D341Med (cell line): ENCODE measurements around the gene LRRC27.
"Not testable (repeated sequence)": the region's sequence is repeated elsewhere in the genome, so short reads cannot be mapped to it uniquely, and the experiment has no call there.

Experiments
- DNase-seq: peaks from one replicate; pipeline ENCODE4 v3.0.0; 2012; ENCODE audit warnings: low spot score

Gene LRRC27

DNA sequence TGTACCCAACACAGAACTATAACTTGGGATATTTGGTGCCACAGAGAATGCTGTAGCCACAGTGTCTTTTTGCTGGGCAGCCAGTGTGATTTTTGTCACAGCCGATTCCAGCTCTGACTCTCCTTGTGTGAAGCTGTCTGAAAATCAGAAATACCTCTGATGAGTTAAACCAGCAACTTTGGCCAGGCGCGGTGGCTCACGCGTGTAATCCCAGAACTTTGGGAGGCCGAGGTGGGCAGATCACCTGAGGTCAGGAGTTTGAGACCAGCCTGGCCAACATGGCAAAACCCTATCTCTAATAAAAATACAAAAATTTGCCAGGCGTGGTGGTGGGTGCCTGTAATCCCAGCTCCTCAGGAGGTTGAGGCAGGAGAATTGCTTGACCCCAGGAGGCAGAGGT is 5.9 kb downstream of the LRRC27 start:
- DNase-seq, result not testable (repeated sequence)

DNA sequence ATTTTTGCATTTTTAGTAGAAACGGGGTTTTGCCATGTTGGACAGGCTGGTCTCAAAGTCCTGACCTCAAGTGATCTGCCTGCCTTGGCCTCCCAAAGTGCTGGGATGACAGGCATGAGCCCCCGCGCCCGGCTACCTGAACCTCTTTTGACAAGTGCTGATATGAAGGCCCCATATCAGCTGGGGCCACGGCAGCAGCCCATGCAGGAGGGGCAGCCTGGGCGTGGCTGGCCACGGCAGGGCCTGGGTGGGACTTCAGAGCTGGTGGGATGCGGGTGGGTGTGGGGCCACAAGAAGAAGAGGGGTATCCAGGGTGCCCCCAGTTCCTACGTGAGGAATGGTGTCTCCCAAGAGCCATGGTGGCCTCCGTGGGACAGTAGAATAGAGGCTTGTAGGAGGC is 6.9 kb downstream of the LRRC27 start:
- no peak for DNase-seq

- DNase-seq, result no peak
These were observed 7.3 kb downstream of the LRRC27 start for GRCh38 chr10:132339276-132339675.

DNA sequence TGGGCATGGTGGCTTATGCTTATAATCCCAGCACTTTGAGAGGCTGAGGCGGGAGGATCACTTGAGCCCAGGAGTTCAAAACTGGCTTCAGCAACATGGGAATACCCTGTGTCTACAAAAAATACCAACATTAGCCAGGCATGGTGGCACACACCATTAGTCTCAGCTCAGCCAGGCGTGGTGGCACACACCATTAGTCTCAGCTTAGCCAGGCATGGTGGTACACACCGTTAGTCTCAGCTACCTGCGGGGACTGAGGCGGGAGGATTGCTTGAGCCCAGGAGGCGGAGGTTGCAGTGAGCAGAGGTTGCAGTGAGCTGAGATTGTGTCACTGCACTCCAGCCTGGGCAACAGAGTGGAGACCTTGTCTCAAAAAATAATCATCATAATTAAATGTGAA is 9.0 kb downstream of the LRRC27 start:
- no peak for DNase-seq

DNA sequence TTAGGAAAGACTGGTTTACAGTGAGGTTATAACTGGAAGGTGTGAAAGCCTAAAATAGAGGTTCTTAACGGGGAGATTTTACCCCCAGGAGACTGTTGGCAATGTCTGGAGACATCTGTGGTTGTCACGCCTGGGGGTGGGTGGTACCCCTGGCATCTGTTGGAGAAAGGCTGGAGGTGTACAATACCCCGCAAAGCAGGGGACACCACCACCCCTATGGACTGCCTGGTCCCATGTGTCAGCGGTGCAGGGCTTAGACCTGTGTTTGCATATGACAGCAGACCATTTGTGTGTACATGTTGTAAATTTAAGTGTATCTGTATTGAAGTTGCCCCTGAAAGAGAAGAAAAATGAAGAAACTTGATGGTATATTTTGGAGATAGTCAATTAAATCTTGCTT is 9.8 kb downstream of the LRRC27 start:
- no peak for DNase-seq

DNA sequence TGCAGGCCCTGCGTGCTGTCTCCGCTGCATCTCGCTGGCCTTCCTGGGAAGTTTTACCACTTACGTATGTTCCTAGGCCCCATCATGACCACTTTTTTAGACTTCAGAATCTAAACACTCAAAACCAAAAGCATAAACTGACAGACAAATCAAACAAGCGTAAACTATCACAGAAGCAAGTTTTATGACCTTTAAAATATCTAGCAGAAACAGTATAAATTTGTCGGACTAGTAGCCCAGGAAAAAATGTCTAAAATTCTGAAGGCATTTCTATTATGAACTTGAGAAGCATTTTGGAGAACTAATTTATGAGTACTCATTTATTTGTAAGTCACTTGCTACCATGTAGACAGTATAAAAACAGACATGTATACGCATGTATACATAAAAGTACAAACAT is 10.6 kb downstream of the LRRC27 start:
- no peak for DNase-seq

- no peak for DNase-seq
These were observed 12.4 kb downstream of the LRRC27 start for GRCh38 chr10:132344386-132344785.

DNA sequence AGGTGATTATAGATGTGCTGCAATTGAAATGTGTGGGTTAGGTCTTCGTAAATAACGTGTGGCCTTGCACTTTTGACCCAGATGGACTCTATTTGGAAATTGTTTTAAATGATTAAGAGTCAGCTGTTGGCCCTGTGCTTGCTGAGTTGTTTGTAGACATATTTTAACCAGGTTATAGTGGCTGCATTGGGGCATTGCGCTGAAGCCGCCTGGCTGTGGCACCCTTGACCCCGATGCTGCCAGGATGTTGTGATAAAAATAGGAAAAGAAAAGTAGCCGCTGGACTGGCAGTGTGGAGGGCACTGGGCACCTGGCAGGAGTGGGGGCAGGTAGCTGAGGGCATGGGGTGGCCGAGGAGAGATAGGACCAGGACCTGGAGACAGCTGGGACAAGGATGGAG is 13.4 kb downstream of the LRRC27 start:
- no peak for DNase-seq

DNA sequence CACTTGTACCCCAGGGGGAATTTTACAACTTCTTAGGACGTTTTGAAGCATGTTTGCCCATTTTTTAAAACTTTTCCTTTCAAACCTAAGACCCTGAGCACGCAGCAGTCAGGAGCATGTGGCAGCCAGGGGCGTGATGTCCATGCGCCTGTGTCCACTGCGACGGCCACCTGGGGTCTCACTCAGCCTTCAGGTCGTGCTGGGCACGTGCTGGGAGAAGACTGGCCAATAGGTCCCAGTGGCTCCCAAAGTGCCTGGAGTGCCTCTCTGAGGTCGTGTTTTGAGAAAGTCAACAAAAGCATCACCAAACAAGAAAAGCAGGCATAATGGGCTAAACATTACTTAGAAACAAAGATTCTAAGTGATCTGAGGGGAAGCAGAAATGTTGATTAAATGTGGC is 14.8 kb downstream of the LRRC27 start:
- no peak for DNase-seq

DNA sequence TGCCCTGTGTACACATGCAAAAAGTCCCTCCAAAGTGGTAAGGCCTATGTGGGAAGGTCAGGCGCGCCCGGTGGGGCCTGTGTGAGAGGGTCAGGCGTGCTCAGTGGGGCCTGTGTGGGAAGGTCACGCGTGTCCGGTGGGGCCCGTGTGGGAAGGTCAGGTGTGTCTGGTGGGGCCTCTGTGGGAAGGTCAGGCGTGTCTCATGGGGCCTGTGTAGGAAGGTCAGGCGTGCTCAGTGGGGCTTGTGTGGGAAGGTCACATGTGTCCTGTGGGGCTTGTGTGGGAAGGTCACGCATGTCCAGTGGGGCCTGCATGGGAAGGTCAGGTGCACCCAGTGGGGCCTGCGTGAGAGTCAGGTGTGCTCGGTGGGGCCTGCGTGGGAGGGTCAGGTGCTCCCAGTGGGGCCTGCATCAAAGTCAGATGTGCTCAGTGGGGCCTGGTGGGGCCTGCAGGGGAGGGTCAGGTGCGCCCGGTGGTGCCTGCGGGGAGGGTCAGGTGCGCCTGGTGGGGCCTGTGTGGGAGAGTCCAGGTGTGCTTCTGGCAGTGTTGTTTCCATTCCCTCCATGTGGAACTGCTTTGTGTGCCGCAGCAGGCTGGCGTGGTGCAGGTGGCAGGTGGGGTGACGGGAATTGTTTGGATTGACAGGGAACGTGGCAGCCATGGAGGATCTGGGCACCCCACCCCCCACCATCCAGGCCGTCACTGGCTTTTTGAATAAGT is 15.4 kb downstream of the LRRC27 start:
- no peak for DNase-seq

GRCh38 chr10:132347931-132348267 is 15.9 kb downstream of the LRRC27 start:
- DNase-seq, result no peak

DNA sequence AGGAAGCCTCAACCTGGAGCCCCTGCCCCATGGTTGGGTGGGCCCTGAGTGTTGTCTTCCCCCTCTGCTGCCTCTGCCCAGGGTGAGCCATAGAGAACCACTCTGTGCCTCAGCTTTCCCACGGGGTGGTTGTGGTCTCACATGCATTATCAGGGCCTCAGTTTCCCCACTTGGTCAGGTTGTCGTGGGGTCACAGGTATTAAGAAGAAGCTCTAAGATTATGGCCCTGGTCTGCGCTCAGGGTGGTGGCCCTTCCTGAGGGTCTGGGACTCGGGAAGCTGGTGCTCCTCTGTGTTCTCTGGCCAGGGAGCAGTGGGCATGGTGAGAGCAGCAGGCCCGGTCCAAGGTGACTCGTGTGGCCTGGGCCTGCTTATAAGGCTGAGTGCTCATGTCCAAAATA is 17.8 kb downstream of the LRRC27 start:
- no peak for DNase-seq

GRCh38 chr10:132350391-132350790 is 18.4 kb downstream of the LRRC27 start:
- DNase-seq, result no peak

GRCh38 chr10:132350946-132351345 is 19.0 kb downstream of the LRRC27 start:
- no peak for DNase-seq

GRCh38 chr10:132351611-132352010 is 19.6 kb downstream of the LRRC27 start:
- no peak for DNase-seq

GRCh38 chr10:132352462-132353308 is 20.7 kb downstream of the LRRC27 start:
- DNase-seq, result peak; percentile 82

GRCh38 chr10:132353456-132354355 is 21.7 kb downstream of the LRRC27 start:
- DNase-seq, result no peak

- no peak for DNase-seq
These were observed 22.5 kb downstream of the LRRC27 start for GRCh38 chr10:132354356-132355094.

GRCh38 chr10:132355297-132355696 is 23.3 kb downstream of the LRRC27 start:
- DNase-seq, result no peak

GRCh38 chr10:132355754-132356153 is 23.8 kb downstream of the LRRC27 start:
- DNase-seq, result no peak

DNA sequence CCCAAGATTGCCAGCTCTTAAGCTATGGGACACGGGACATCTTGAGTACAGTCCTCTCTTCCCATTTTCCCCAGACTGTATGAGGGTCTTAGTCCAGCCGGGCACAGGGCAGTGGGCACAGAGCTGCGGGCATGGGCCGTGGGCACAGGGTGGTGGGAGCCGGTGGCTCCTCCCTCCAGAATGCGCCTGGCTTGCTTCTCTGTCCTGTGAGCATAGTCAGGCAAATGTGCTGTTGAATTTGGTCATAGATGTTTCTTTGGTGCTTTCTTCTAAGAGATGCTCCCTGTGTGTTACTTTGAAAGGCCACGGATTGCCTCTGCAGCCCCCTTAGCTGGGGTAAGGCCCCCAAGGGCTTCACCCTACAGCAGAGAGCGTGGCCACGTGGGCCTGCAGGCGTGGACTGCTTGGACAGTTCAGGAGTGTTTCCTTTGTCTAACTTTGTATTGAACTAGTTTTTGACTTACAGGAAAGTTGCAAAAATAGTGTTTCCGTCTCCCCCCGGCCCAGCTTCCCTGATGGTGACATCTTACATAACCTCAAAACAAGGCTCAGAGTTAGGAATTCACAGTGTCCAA is 24.7 kb downstream of the LRRC27 start:
- DNase-seq, result no peak
